ENCODE measurements around the gene ATXN3L.

The ATXN3L gene

GRCh38 chrX:13319953-13320352, at the start of gene ATXN3L:
Gene ATXN3L (minus strand): TSS chrX:13320053. CDS start chrX:13319934, 119 bp downstream.
- no peak for DNase-seq

GRCh38 chrX:13369256-13370030, 49.6 kb upstream of the ATXN3L start:
- no peak for DNase-seq

GRCh38 chrX:13367950-13368349, 48.1 kb upstream of the ATXN3L start:
- no peak for DNase-seq

GRCh38 chrX:13366698-13367097, 46.8 kb upstream of the ATXN3L start:
- no peak for DNase-seq

DNA sequence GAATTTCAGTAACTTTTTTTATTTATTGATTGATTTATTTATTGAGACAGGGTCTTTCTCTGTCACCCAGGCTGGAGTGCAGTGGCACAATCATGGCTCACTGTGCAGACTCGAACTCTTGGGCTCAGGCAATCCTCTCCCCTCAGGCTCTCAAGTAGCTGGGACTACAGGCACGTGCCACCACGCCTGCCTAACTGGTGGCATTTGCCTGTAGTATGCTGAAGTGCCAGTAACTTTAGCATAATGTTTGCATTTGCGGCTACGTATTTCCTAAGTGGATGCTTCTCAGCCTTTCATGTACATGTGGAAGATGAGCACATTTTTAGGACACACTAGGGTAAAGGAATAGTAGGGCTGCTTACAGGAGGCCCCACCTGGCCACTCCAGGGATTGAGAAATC, 45.3 kb upstream of the ATXN3L start:
- no peak for DNase-seq

DNA sequence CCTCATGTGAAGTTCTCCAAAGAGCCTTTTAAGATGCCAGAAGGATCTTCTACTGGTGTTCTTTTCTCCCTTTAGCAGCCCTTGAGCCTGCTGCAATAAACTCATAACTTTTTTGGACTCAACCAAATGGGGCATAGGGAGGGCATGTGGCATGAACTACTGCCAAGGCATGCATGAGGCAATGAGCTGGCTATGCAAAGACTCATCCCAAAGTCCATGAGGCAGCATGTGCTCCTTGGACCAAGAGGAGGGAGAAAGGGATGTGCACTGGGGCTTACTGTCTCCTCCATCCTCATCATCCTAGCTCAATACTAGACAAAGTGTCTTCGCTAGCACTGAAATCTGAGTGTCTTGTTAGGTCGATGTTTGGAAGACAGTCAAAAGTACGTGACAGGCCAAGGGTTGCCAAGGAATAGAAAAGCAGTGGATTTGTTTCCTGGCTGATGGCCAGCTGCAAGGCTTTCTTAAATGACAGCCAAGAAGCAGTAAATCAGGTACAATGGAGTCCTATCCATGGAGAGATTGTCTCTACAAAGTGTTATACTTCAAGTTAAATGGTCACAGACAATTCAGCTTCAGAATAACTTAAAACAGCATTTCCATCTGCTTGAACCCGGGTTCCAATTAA, 44.5 kb upstream of the ATXN3L start:
- DNase-seq = no peak

DNA sequence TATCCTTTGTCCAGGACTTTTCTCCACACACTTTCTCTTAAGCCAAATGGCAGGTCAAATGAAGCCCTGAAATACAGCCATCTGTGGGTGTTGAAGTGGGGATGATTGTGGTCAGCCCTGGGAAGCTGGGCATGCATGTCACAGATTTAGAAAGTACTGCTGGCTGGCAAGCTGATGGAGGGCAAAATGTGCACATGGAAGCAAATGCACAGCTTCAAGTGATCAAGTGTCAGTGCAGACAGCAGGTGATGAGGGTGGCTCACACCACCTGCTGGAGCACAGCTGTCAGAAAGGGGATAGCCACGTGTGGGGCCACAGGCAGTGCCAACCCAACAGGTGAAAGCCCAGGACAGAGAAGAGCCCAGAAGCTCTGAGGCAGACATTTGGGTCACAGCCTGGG, 40.3 kb upstream of the ATXN3L start:
- DNase-seq = no peak

- no peak for DNase-seq
These were observed 38.1 kb upstream of the ATXN3L start for GRCh38 chrX:13357925-13358324.

DNA sequence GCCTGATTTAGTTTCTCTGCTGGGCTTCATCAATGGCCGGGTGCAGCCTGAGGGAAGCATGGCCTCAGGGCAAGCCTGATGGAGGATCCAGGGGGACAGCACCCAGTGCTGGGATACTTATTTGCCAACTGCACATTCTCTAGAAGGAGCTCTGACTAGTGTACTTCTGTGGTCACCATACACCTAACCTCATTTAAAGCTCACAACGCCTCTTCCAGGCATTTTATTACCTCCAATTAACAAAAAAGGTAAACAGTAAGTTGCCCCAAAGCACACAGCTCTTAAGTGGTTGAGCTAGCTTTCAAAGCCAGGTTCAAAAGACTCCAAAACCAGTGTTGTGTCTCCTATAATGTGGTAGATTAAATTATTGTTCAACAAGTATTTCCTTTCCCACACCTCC, 26.8 kb upstream of the ATXN3L start:
- DNase-seq = no peak

- no peak for DNase-seq
These were observed 25.6 kb upstream of the ATXN3L start for GRCh38 chrX:13345438-13345837.

DNA sequence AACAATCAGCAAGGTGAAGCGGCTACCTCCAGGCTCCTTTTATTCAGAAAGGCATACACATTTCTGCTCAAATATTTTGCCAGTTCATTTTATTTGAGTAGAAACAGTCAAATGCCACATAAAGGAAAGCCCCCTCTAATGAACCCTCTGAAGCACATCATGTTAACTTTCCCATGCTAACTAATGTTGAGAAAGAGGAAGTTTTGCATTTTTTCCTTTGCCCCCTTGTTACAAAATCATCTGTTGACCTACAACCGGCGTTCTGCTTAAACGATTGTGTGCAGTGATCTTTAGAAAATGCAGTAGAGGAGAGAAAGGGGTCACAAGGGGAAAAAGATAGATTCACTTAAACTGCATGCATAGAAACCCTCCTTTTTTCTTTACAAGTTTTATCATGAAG, 25.2 kb upstream of the ATXN3L start:
- DNase-seq = no peak

GRCh38 chrX:13341491-13342101, 21.7 kb upstream of the ATXN3L start:
- no peak for DNase-seq

GRCh38 chrX:13340182-13340791, 20.4 kb upstream of the ATXN3L start:
- no peak for DNase-seq

- no peak for DNase-seq
These were observed 19.8 kb upstream of the ATXN3L start for GRCh38 chrX:13339607-13340006.

DNA sequence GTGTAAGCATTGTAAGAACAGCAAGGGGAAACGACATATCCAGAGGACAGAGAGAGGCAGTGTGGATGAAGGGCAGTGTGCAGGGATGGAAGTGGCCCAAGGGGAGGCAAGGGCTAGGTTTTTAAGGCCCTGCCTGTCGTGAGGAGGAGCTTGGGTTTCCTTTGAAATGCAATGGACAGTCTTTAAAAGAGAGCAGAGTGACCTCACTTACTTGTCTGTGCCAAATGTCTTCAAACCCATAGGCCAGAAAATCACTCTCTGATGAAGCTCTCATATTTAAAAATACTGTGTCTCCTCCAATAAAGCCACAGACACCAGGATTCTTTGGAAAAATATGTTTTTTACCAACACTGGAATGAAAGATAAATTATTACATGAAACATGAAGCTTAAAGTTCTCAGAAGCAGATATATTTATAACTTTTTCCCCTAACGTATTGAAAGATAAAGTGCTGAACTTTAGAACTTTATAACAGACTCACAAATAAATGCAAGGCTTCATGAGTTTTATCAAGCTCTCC, 19.2 kb upstream of the ATXN3L start:
- no peak for DNase-seq

DNA sequence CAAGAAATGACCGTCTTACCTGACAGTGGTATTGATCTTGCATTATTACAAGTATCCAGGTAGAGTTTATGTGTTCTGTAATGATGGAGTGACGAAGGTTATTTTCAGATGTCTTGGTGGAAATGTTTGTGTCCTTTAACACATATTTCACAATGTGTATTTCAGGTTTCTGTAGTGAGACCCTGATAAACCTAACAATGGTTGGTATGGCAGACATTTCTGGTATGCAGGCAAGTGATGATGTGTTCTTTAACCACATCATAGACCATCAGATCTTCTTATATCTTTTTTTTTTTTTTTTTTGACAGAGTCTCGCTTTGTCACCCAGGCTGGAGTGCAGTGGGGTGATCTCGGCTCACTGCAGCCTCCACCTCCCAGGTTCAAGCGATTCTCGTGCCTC, 14.6 kb upstream of the ATXN3L start:
- DNase-seq = no peak

GRCh38 chrX:13330446-13330845, 10.6 kb upstream of the ATXN3L start:
- no peak for DNase-seq

GRCh38 chrX:13327666-13328065, 7.8 kb upstream of the ATXN3L start:
- DNase-seq = no peak

- DNase-seq = no peak
These were observed 3.4 kb upstream of the ATXN3L start for GRCh38 chrX:13323241-13323640.

DNA sequence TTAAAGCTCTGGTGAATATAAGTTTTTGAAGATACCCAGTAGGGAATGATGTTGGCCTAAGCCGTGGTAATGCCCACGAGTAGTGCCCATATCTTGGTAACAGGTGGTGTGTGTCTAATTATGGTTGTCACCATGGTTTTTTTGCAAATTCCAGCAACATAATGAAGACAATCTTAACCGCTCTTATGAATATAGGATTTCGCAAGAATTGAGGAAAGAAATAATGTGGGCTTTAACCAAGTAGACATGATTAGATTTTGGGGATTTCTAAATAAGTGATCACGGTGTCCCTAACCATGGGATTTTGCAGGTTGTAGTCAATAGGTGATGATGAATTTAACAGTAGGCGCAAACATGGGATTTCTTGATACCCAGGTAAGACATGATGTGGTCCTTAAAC, 2.5 kb downstream of the ATXN3L start:
- no peak for DNase-seq

DNA sequence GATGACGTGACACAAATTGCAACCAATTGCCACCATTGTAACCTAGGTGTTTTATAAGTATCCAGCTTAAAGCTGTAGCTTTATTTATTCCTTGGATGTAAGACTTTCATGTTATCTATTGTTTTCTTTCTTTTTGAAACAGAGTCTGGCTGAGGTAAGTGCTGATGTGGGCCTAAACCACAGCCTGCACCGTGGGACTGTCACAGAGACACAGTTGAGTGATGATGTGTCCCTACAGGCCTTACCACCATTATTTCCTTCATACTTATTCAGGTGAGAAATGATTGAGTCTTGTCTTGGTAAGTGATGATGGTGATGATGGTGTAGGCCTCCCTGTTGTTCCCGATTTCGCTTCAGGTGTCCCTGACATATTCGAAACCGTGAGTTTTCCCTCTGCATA, 8.3 kb downstream of the ATXN3L start:
- DNase-seq = no peak

DNA sequence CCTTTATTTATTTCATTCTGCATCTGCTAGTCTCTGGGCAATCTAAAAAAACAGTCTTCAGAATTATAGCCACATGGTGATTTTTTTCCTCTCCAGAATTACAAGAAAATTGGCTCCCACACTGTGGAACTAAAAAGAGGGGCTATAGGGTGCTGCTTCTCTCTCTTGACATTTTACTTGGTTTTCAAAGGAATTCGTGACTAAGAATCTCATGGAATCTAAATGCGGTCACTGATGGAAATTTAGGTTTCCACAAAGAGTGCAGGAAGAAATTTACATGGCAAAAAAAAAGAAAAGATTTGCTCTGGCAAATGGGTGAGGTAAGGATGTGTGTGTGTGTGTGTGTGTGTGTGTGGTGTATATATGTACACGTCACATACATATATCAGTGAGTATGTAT, 10.2 kb downstream of the ATXN3L start:
- DNase-seq = no peak

- DNase-seq = no peak
These were observed 12.8 kb downstream of the ATXN3L start for GRCh38 chrX:13307041-13307440.

- no peak for DNase-seq
These were observed 14.7 kb downstream of the ATXN3L start for GRCh38 chrX:13305108-13305507.

Data from stimulated activated CD4-positive, alpha-beta T cell treated with anti-CD3 and anti-CD28 coated beads, Interleukin-15, amount 100 ng/mL, for 24 hours (primary cell).